Measurements from ENCODE around the gene CPEB3. TPM values are rescaled to one million over a fixed set of nuclear protein-coding genes. Genes with fewer than 3 reads are reported as not detected.

CPEB3 gene
- polyA plus RNA-seq, 1 experiment, result 0.36 TPM

DNA sequence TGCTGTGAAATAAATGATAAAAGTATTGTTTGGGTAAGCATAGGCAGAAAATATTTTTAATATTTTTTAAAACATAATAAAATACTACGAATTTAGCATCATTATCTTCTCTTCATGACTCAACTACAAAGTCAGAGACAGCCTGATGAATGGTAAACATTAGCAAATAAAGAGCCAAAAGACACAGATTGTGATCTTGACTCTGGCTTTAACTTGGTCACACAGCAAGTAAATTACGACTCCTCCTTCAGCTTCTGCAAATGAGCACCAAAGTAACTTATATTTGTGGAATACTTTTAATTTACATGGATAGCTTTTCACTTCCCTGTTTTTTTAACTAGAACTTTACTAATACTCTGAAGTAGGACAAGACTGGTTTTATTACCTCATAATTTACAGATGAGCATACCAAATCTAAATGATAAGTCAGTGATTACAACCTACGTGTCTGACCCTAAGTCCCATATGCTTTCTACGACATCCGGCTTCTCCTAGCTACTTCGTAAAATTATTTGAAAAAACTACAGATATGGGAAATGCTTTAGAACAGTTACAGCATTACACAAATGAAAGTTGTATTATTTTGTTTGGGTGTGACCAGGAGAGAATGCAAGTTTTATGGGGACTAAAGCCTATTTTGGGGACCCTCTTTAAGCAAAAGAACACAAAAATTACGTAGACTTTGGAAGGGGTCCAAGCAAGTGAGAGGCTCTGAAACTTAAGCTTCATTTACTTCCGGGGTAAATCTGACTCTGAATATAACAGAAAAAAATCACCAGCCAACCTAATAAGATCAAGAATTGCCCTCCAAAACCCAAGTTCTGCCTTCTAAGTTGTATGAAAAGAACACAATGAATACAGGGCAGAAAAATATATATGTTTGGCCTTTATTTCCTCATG lies 133.8 kb downstream of the CPEB3 start:
- H3K27ac ChIP-seq (ENCODE audit: low read depth, low read length), result no peak overlapping the region
- H3K27me3 ChIP-seq (ENCODE audit: control insufficient read depth, insufficient read depth, low read length), result no peaks in the 10 kb centered on the region
- no peak overlapping the region for H3K4me3 ChIP-seq (ENCODE audit: low read depth, low read length)
- TF ChIP-seq CTCF (IDR thresholded peaks at IDR 0.05; ENCODE audit: low read depth, low read length), result no peak
- CTCF ChIA-PET, result interaction anchor here (0.5 to 0.6 kb wide), 2 partner anchors 29 to 71 kb away, joined by 3 to 5 read pairs; no protein-coding TSS in a partner anchor
- no peak for DNase-seq (ENCODE audit: low read depth, low spot score)
- POLR2A ChIA-PET, result no interaction called here
- H3K9me3 ChIP-seq (ENCODE audit: control insufficient read depth, insufficient read depth, low read length), result no peaks in the 10 kb centered on the region

GRCh38 chr10:92150823-92151222 lies 140.1 kb downstream of the CPEB3 start:
- CTCF ChIA-PET, result no interaction called here
- no peak for DNase-seq (ENCODE audit: low read depth, low spot score)
- Histone ChIP-seq H3K27me3 (ENCODE audit: control insufficient read depth, insufficient read depth, low read length) (no peaks in the 10 kb centered on the region), H3K4me3 (ENCODE audit: low read depth, low read length) (no peak overlapping the region), H3K9me3 (ENCODE audit: control insufficient read depth, insufficient read depth, low read length) (no peaks in the 10 kb centered on the region), H3K27ac (ENCODE audit: low read depth, low read length) (no peak overlapping the region)
- TF ChIP-seq CTCF (IDR thresholded peaks at IDR 0.05; ENCODE audit: low read depth, low read length), result no peak
- POLR2A ChIA-PET, result interaction anchor here (0.6 kb wide), 1 partner anchor 146 kb away, joined by 10 read pairs; no protein-coding TSS in a partner anchor

DNA sequence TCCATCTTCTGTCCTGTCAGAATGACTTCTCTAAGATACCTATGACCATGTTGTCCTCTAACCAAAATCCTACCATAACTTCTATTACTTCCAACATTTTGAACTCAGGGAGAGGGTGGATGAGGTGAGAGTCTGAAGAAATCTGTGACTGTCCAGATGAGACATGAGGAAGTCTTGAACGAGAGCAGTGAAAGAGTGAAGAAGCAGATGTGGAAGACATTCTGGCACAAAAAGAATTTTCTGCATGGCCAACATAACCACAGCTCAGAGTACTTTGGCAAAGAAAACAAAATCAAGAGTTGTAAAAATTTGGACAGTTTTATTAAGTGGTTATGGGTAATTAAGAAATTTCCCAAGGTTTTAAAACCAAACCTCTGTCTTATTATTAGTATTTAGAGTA lies 141.6 kb downstream of the CPEB3 start:
- DNase-seq (ENCODE audit: low read depth, low spot score), result no peak
- Histone ChIP-seq H3K27me3 (ENCODE audit: control insufficient read depth, insufficient read depth, low read length) (no peaks in the 10 kb centered on the region), H3K9me3 (ENCODE audit: control insufficient read depth, insufficient read depth, low read length) (no peaks in the 10 kb centered on the region), H3K4me3 (ENCODE audit: low read depth, low read length) (no peak overlapping the region), H3K27ac (ENCODE audit: low read depth, low read length) (no peak overlapping the region)
- ChIA-PET POLR2A (no interaction called here), CTCF (interaction anchor here (0.6 kb wide), 2 partner anchors 74 to 547 kb away, joined by 3 to 8 read pairs; no protein-coding TSS in a partner anchor)
- no peak for TF ChIP-seq CTCF (IDR thresholded peaks at IDR 0.05; ENCODE audit: low read depth, low read length)

DNA sequence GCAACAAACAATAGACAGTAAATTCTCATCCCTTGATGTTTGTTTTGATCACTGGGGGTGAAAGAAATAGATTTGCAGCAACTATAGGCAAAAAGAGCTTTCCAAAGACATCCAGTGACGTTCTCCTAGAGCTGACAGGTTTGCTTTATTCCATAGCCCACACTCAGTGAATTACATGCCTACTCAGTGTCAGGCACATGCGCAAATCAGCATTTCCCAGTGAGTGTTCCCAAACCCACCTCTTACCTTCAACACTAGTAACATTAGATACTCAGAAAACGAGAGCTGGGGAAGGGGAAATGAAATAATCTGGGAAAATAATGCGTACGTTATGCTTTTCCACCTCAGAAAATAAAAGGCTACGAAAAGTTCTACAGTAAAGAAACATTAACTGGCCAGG lies 144.1 kb downstream of the CPEB3 start:
- Histone ChIP-seq H3K4me3 (ENCODE audit: low read depth, low read length) (no peak overlapping the region), H3K27ac (ENCODE audit: low read depth, low read length) (no peak overlapping the region), H3K9me3 (ENCODE audit: control insufficient read depth, insufficient read depth, low read length) (no peaks in the 10 kb centered on the region), H3K27me3 (ENCODE audit: control insufficient read depth, insufficient read depth, low read length) (no peaks in the 10 kb centered on the region)
- POLR2A ChIA-PET, result no interaction called here
- DNase-seq (ENCODE audit: low read depth, low spot score), result no peak
- CTCF ChIA-PET, result no interaction called here
- TF ChIP-seq CTCF (IDR thresholded peaks at IDR 0.05; ENCODE audit: low read depth, low read length), result no peak

- H3K4me3 ChIP-seq (ENCODE audit: low read depth, low read length), result no peak overlapping the region
- H3K9me3 ChIP-seq (ENCODE audit: control insufficient read depth, insufficient read depth, low read length), result no peaks in the 10 kb centered on the region
- DNase-seq (ENCODE audit: low read depth, low spot score), result no peak
- CTCF ChIA-PET, result no interaction called here
- no peak for TF ChIP-seq CTCF (IDR thresholded peaks at IDR 0.05; ENCODE audit: low read depth, low read length)
- no peak overlapping the region for H3K27ac ChIP-seq (ENCODE audit: low read depth, low read length)
- POLR2A ChIA-PET, result no interaction called here
- no peaks in the 10 kb centered on the region for H3K27me3 ChIP-seq (ENCODE audit: control insufficient read depth, insufficient read depth, low read length)
Measured at GRCh38 chr10:92146107-92146506, 144.8 kb downstream of the CPEB3 start.

All from AG04450 (cell line).